Activated CD8-positive, alpha-beta T cell treated with anti-CD3 and anti-CD28 coated beads for 36 hours (primary cell): ENCODE results near the gene CNGA4. TPM values are rescaled to one million over a fixed set of nuclear protein-coding genes. Genes with fewer than 3 reads are reported as not detected.
A peak's percentile ranks its signal among the peaks of the same experiment; 100 is the strongest.

Source experiments
- ATAC-seq: fragments of 200-7000 bp; cut with Tn5 transposase; one replicate; pipeline ENCODE4 v1.10.0; 2021; ENCODE audit warnings: mild to moderate bottlenecking, moderate library complexity
- CTCF ChIA-PET: fragments of 350-600 bp; sonication (Branson Sonifier 250); formaldehyde crosslinking; loops from one replicate; lab custom pipeline; 2021; ENCODE audit warnings: antibody characterized with exemption; lab: Charles Lee
- POLR2A ChIA-PET: fragments of 350-600 bp; sonication (Branson Sonifier 250); formaldehyde crosslinking; loops from one replicate; lab custom pipeline; 2021; ENCODE audit warnings: antibody characterized with exemption; lab: Charles Lee
- DNase-seq: peaks from one replicate; pipeline ENCODE4 v3.0.0-alpha.2; 2020
- H3K27ac Mint-ChIP-seq: one replicate; pipeline ENCODE4 v1.8.0; 2021; ENCODE audit warnings: mild to moderate bottlenecking, mixed read lengths
- H3K27me3 Mint-ChIP-seq: one replicate; pipeline ENCODE4 v1.8.0; 2021; ENCODE audit warnings: mixed read lengths
- H3K36me3 Mint-ChIP-seq: one replicate; pipeline ENCODE4 v1.8.0; 2021; ENCODE audit warnings: low read depth, mixed read lengths
- H3K4me1 Mint-ChIP-seq: one replicate; pipeline ENCODE4 v1.8.0; 2021; ENCODE audit warnings: low read depth, mixed read lengths
- H3K4me3 Mint-ChIP-seq: one replicate; pipeline ENCODE4 v1.8.0; 2021; ENCODE audit warnings: mild to moderate bottlenecking, moderate library complexity, mixed read lengths
- H3K9me3 Mint-ChIP-seq: one replicate; pipeline ENCODE4 v1.8.0; 2021; ENCODE audit warnings: mixed read lengths
- CTCF ChIP-seq: fragments of 200-600 bp; IDR thresholded peaks from one replicate; pipeline ENCODE4 v1.8.0; 2022; ENCODE audit warnings: antibody characterized with exemption, mild to moderate bottlenecking
- intact Hi-C: fragments of 100-400 bp; cut with micrococcal nuclease; formaldehyde crosslinking; loops from one replicate; pipeline ENCODE4 v1.10.0; 2022
- total RNA-seq, 2 experiments: library from RNA; stranded (reverse); gene quantifications; one replicate each; pipeline ENCODE4 v1.2.3, GENCODE V29; 2021

The CNGA4 gene
- total RNA-seq, 2 experiments from 2014 or later, result 0.18 TPM; not detected in 1

GRCh38 chr11:6234387-6235107, 4.3 kb upstream of the CNGA4 start, which contains the start of gene FHIP1B:
Gene FHIP1B, minus strand, starts transcription at chr11:6234636. Its CDS starts 10,120 bp downstream, at chr11:6224516.
- peak; percentile 94 for ATAC-seq
- DNase-seq, result peak; percentile 100
- intact Hi-C loops, result no loop called here
- POLR2A ChIA-PET, result interaction anchor here (0.7 kb wide), 2 partner anchors 32 to 168 kb away, joined by 3 to 4 read pairs; no protein-coding TSS in a partner anchor
- Mint-ChIP-seq H3K27me3 (no peaks in the 10 kb centered on the region), H3K4me3 (peak within 1 kb of the TSS; percentile 93), H3K36me3 (no peaks in the 10 kb centered on the region), H3K4me1 (peaks cover 39% of the 10 kb centered on the region), H3K9me3 (no peaks in the 10 kb centered on the region), H3K27ac (peak within 1 kb of the TSS; percentile 94)
- TF ChIP-seq CTCF, result no peak
- CTCF ChIA-PET, result interaction anchor here (0.8 to 6.1 kb wide), 6 partner anchors 17 to 128 kb away, joined by 3 to 45 read pairs (median 11); no protein-coding TSS in a partner anchor

- CTCF ChIA-PET, result interaction anchor here (0.7 to 6.1 kb wide), 6 partner anchors 9 to 126 kb away, joined by 3 to 45 read pairs (median 11); no protein-coding TSS in a partner anchor
- Mint-ChIP-seq H3K9me3 (no peaks in the 10 kb centered on the region), H3K4me1 (peaks cover 16% of the 10 kb centered on the region), H3K27me3 (no peaks in the 10 kb centered on the region), H3K36me3 (no peaks in the 10 kb centered on the region), H3K4me3 (no peak overlapping the region), H3K27ac (no peak overlapping the region)
- ATAC-seq (no peak), DNase-seq (no peak)
- POLR2A ChIA-PET, result interaction anchor here (1.0 to 1.4 kb wide), 3 partner anchors 9 to 24 kb away, joined by 3 to 5 read pairs (median 3); no protein-coding TSS in a partner anchor
- TF ChIP-seq CTCF, result no peak
- intact Hi-C loops, result no loop called here
Measured at GRCh38 chr11:6237266-6237665, 1.6 kb upstream of the CNGA4 start.

- intact Hi-C loops, result no loop called here
- H3K9me3 Mint-ChIP-seq, result no peaks in the 10 kb centered on the region
- H3K4me3 Mint-ChIP-seq, result no peak overlapping the region
- H3K4me1 Mint-ChIP-seq, result peaks cover 13% of the 10 kb centered on the region
- DNase-seq (no peak), ATAC-seq (no peak)
- H3K27ac Mint-ChIP-seq, result no peak overlapping the region
- ChIA-PET POLR2A (interaction anchor here (1.0 kb wide), 1 partner anchor 15 kb away, joined by 3 read pairs; no protein-coding TSS in a partner anchor), CTCF (interaction anchor here (0.7 to 6.1 kb wide), 4 partner anchors 11 to 125 kb away, joined by 3 to 45 read pairs (median 20); no protein-coding TSS in a partner anchor)
- H3K27me3 Mint-ChIP-seq, result no peaks in the 10 kb centered on the region
- no peak for TF ChIP-seq CTCF
- no peaks in the 10 kb centered on the region for H3K36me3 Mint-ChIP-seq
Measured at GRCh38 chr11:6237761-6238302, 1.1 kb upstream of the CNGA4 start.

GRCh38 chr11:6240139-6240538, 1.2 kb downstream of the CNGA4 start:
- intact Hi-C loops, result no loop called here
- DNase-seq, result no peak
- ChIA-PET CTCF (interaction anchor here (1.4 to 3.7 kb wide), 2 partner anchors 11 to 123 kb away, joined by 7 to 33 read pairs; no protein-coding TSS in a partner anchor), POLR2A (no interaction called here)
- Mint-ChIP-seq H3K27ac (no peak overlapping the region), H3K9me3 (no peaks in the 10 kb centered on the region), H3K36me3 (no peaks in the 10 kb centered on the region), H3K27me3 (peaks cover 2% of the 10 kb centered on the region), H3K4me1 (peaks cover 3% of the 10 kb centered on the region), H3K4me3 (no peak overlapping the region)
- no peak for ATAC-seq
- TF ChIP-seq CTCF, result no peak
